ENCODE data around the gene SUMO4. TPM values are rescaled to one million over a fixed set of nuclear protein-coding genes. Genes with fewer than 3 reads are reported as not detected.

SUMO4 gene
- total and polyA plus RNA-seq, 2 donors, result 0.25 to 1.2 TPM

DNA sequence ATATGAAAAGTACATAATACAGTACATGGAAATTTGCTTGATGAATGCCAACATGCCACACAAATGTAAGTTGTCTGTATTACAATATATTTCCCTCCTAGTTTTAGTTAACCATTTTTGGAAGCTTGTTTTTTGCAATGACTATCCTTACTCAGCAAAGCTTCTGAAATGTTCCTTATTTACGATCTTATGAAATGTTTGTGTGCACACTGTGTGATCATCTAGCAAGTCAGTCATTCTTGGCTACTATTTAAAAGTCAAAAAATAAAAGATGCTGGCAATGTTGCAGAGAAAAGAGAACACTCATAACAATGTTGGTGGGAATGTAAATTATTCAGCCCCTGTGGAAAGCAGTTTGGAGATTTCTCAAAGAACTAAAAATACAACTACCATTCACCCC is 33.8 kb downstream of the SUMO4 start:
- WGBS, result 90% methylated on average over 1 of the region's 1 CpG
- no peaks in the 10 kb centered on the region for H3K27me3 ChIP-seq (ENCODE audit: control insufficient read depth in 2 of 2, insufficient read depth in 1 of 2, low read length in 1 of 2)
- no peak overlapping the region for H3K4me3 ChIP-seq (ENCODE audit: low read length in 2 of 2)
- H3K4me1 ChIP-seq (ENCODE audit: control insufficient read depth in 2 of 2, insufficient read depth in 2 of 2, low read length in 2 of 2), result peaks cover 0 to 10% of the 10 kb centered on the region in 2 donors
- no peak for DNase-seq (ENCODE audit: low read depth in 6 of 9, low spot score in 9 of 9)
- no peak overlapping the region for H3K27ac ChIP-seq (ENCODE audit: low read depth in 1 of 2, low read length in 1 of 2)
- no peaks in the 10 kb centered on the region for H3K9me3 ChIP-seq (ENCODE audit: control insufficient read depth in 2 of 2, insufficient read depth in 1 of 2, low read length in 1 of 2)
- no peaks in the 10 kb centered on the region for H3K36me3 ChIP-seq (ENCODE audit: control insufficient read depth in 2 of 2, insufficient read depth in 2 of 2, low read length in 1 of 2)

DNA sequence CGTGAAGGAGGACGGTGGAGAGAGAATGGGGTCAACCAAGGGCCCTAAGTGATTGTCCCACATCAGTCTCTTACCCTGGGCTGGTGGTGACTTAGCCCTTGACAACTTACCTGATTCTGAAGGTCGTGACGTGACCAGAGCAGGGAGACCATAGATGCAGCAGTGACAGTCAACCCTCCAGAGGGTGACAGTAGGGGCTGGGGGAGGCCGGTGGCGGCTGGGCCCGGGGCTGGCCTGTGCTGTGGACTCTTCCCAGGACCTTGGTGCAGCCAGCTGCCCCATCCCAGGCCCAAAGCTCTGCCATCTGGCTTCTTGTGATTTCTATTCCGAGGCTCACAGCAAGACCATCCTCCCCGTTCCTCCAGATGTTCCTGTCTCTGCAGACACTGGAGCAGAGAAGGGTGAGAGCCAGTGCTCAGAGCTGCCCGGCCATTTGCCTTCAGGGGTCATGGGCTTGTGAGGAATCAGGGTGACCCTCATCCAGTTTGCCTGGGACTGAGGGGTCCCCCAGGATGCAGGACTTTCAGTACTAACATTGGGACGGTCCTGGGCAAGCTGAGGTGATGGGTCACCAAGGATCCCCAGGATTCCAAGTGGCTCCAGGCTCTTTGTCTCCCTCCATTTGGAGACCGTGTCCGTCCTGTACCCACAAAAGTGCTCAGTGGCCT is 36.0 kb downstream of the SUMO4 start:
- Histone ChIP-seq H3K4me1 (ENCODE audit: control insufficient read depth in 2 of 2, insufficient read depth in 2 of 2, low read length in 2 of 2) (peaks cover 0 to 15% of the 10 kb centered on the region in 2 donors), H3K27ac (ENCODE audit: low read depth in 1 of 2, low read length in 1 of 2) (no peak overlapping the region), H3K27me3 (ENCODE audit: control insufficient read depth in 2 of 2, insufficient read depth in 1 of 2, low read length in 1 of 2) (no peaks in the 10 kb centered on the region), H3K9me3 (ENCODE audit: control insufficient read depth in 2 of 2, insufficient read depth in 1 of 2, low read length in 1 of 2) (peaks cover 0 to under 1% of the 10 kb centered on the region in 2 donors), H3K36me3 (ENCODE audit: control insufficient read depth in 2 of 2, insufficient read depth in 2 of 2, low read length in 1 of 2) (no peaks in the 10 kb centered on the region), H3K4me3 (ENCODE audit: low read length in 2 of 2) (no peak overlapping the region)
- 98% methylated on average over 13 of the region's 13 CpGs for WGBS
- DNase-seq (ENCODE audit: low read depth in 6 of 9, low spot score in 9 of 9), result no peak

DNA sequence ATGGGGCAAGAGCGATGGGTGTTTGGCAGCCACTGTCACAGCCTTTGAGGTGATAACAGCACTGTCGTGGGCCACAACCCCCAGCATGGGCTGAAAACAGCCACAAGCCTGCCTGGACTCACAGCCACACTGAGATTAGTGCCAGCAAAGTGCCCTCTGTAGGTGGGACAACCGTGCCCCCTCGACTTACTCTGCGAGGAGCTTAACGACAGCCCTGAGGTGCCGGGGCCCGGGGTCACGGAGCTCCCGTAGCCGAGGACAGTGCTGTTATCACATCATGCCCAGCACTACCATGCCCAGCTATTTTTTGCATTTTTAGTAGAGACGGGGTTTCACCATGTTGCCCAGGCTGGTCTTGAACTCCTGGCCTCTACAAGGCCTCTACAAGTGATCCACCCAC is 36.6 kb downstream of the SUMO4 start:
- Histone ChIP-seq H3K27me3 (ENCODE audit: control insufficient read depth in 2 of 2, insufficient read depth in 1 of 2, low read length in 1 of 2) (no peaks in the 10 kb centered on the region), H3K4me3 (ENCODE audit: low read length in 2 of 2) (no peak overlapping the region), H3K27ac (ENCODE audit: low read depth in 1 of 2, low read length in 1 of 2) (no peak overlapping the region), H3K4me1 (ENCODE audit: control insufficient read depth in 2 of 2, insufficient read depth in 2 of 2, low read length in 2 of 2) (peaks cover 0 to 16% of the 10 kb centered on the region in 2 donors), H3K36me3 (ENCODE audit: control insufficient read depth in 2 of 2, insufficient read depth in 2 of 2, low read length in 1 of 2) (no peaks in the 10 kb centered on the region), H3K9me3 (ENCODE audit: control insufficient read depth in 2 of 2, insufficient read depth in 1 of 2, low read length in 1 of 2) (peaks cover 0 to 2% of the 10 kb centered on the region in 2 donors)
- 97% methylated on average over 12 of the region's 12 CpGs for WGBS
- DNase-seq (ENCODE audit: low read depth in 6 of 9, low spot score in 9 of 9), result no peak

DNA sequence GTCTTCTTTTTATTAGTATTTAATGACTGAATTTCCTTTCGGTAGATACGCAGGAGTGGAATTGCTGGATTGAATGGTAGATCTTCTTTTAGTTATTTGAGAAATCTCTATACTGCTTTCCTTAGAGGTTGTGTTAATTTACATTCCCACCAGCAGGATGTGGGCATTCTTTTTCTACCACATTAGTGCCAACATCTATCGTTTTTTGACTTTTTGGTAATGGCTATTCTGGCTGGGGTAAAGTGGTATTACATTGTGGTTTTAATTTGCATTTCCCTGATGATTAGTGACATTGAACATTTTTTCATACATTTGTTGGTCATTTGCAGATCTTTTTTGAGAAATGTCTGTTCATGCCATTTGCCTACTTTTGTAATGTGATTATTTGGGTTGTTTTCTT is 37.1 kb downstream of the SUMO4 start:
- Histone ChIP-seq H3K4me1 (ENCODE audit: control insufficient read depth in 2 of 2, insufficient read depth in 2 of 2, low read length in 2 of 2) (peaks cover 0 to 11% of the 10 kb centered on the region in 2 donors), H3K27ac (ENCODE audit: low read depth in 1 of 2, low read length in 1 of 2) (no peak overlapping the region), H3K4me3 (ENCODE audit: low read length in 2 of 2) (no peak overlapping the region), H3K9me3 (ENCODE audit: control insufficient read depth in 2 of 2, insufficient read depth in 1 of 2, low read length in 1 of 2) (peaks cover 0 to 2% of the 10 kb centered on the region in 2 donors), H3K36me3 (ENCODE audit: control insufficient read depth in 2 of 2, insufficient read depth in 2 of 2, low read length in 1 of 2) (no peaks in the 10 kb centered on the region), H3K27me3 (ENCODE audit: control insufficient read depth in 2 of 2, insufficient read depth in 1 of 2, low read length in 1 of 2) (no peaks in the 10 kb centered on the region)
- DNase-seq (ENCODE audit: low read depth in 6 of 9, low spot score in 9 of 9), result no peak
- WGBS, result 74% methylated on average over 3 of the region's 3 CpGs

DNA sequence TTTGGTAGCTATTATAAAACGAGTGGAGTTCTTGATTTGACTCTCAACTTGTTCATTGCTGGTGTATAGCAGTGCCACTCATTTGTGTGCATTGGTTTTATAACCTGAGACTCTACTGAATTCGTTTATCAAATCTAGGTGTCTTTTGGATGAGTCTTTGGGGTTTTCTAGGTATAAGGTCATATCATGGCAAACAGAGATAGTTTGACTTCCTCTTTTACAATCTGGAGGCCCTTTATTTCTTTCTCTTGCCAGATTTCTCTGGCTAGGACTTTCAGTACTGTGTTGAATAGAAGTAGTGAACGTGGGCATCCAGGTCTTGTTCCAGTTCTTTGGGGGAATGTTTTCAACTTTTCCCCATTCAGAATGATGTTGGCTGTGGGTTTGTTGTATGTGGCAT is 38.8 kb downstream of the SUMO4 start:
- no peak overlapping the region for H3K27ac ChIP-seq (ENCODE audit: low read depth in 1 of 2, low read length in 1 of 2)
- no peak overlapping the region for H3K4me3 ChIP-seq (ENCODE audit: low read length in 2 of 2)
- peaks cover 0 to 8% of the 10 kb centered on the region in 2 donors for H3K4me1 ChIP-seq (ENCODE audit: control insufficient read depth in 2 of 2, insufficient read depth in 2 of 2, low read length in 2 of 2)
- peaks cover 0 to 2% of the 10 kb centered on the region in 2 donors for H3K9me3 ChIP-seq (ENCODE audit: control insufficient read depth in 2 of 2, insufficient read depth in 1 of 2, low read length in 1 of 2)
- no peak for DNase-seq (ENCODE audit: low read depth in 6 of 9, low spot score in 9 of 9)
- H3K36me3 ChIP-seq (ENCODE audit: control insufficient read depth in 2 of 2, insufficient read depth in 2 of 2, low read length in 1 of 2), result no peaks in the 10 kb centered on the region
- WGBS, result 63% methylated on average over 3 of the region's 3 CpGs
- no peaks in the 10 kb centered on the region for H3K27me3 ChIP-seq (ENCODE audit: control insufficient read depth in 2 of 2, insufficient read depth in 1 of 2, low read length in 1 of 2)

DNA sequence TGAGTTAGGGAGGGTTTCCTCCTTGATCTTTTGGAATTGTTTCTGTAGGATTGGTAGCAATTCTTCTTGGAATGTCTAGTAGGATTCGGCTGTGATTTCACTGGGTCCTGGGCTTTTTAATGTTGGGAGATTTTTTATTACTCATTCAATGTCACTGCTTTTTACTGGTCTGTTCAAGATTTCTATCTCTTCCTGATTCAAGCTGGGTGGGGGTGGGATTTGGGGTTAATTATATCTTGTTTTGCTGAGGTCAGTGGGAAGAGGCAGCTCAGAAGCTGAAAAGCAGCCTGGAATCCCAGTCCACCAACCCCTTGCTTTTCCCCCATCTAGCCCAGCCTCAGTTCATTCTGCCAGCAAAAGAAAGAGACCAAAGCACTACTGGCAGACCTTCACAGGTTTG is 39.6 kb downstream of the SUMO4 start:
- Histone ChIP-seq H3K36me3 (ENCODE audit: control insufficient read depth in 2 of 2, insufficient read depth in 2 of 2, low read length in 1 of 2) (no peaks in the 10 kb centered on the region), H3K9me3 (ENCODE audit: control insufficient read depth in 2 of 2, insufficient read depth in 1 of 2, low read length in 1 of 2) (peaks cover 0 to 2% of the 10 kb centered on the region in 2 donors), H3K4me1 (ENCODE audit: control insufficient read depth in 2 of 2, insufficient read depth in 2 of 2, low read length in 2 of 2) (peaks cover 0 to 8% of the 10 kb centered on the region in 2 donors), H3K27ac (ENCODE audit: low read depth in 1 of 2, low read length in 1 of 2) (no peak overlapping the region), H3K27me3 (ENCODE audit: control insufficient read depth in 2 of 2, insufficient read depth in 1 of 2, low read length in 1 of 2) (no peaks in the 10 kb centered on the region), H3K4me3 (ENCODE audit: low read length in 2 of 2) (no peak overlapping the region)
- 97% methylated on average over 1 of the region's 1 CpG for WGBS
- DNase-seq (ENCODE audit: low read depth in 6 of 9, low spot score in 9 of 9), result no peak

DNA sequence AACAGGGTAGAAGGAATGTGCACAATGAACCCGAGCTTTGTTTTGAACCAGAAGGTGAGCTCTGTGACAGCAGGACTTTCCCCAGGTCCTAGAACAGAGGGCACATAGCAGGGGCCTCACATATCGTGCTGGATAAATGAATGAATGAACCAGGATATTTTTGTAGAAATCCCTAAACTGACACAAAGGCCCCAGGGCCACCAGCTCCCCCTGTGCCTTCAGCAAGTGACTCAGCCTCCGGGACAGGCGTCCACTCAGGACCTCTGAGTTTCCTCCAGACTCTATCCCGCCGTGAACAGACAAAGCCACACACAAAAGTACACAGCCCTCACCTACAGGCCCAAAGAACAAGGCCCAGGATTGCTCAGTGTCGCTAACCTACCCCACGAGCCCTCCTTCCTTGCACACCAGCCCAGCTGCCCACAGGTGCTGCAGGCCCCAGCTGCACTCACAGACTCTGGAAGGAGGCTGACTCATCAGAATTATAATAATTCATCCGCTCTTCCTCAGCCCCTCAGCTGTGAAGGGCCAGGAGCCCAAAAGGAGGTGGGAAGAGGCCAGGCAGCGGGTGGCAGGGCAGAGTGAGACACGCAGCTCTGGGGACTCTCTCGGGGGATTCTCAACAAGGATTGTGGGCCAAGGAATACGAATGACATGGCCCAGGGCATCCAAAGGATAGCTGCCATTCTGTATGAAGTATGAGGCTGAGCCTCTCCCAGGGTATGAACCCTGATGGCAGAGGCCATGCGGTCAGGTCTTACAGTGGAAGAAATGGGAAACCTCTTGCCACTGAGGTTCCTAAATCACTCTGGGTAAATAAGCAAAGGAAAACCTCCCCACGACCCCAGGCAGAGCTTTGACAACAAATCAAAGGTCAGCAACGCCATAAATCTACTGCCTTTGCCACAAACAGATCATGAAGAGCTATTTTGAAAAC is 40.9 kb downstream of the SUMO4 start:
- Histone ChIP-seq H3K27ac (ENCODE audit: low read depth in 1 of 2, low read length in 1 of 2) (no peak overlapping the region), H3K36me3 (ENCODE audit: control insufficient read depth in 2 of 2, insufficient read depth in 2 of 2, low read length in 1 of 2) (no peaks in the 10 kb centered on the region), H3K4me1 (ENCODE audit: control insufficient read depth in 2 of 2, insufficient read depth in 2 of 2, low read length in 2 of 2) (peaks cover 0 to 8% of the 10 kb centered on the region in 2 donors), H3K27me3 (ENCODE audit: control insufficient read depth in 2 of 2, insufficient read depth in 1 of 2, low read length in 1 of 2) (no peaks in the 10 kb centered on the region), H3K9me3 (ENCODE audit: control insufficient read depth in 2 of 2, insufficient read depth in 1 of 2, low read length in 1 of 2) (peaks cover 0 to 2% of the 10 kb centered on the region in 2 donors), H3K4me3 (ENCODE audit: low read length in 2 of 2) (no peak overlapping the region)
- peak in 1 of 9 donors; percentile 38 for DNase-seq (ENCODE audit: low read depth in 6 of 9, low spot score in 9 of 9)
- 78% methylated on average over 16 of the region's 16 CpGs for WGBS

DNA sequence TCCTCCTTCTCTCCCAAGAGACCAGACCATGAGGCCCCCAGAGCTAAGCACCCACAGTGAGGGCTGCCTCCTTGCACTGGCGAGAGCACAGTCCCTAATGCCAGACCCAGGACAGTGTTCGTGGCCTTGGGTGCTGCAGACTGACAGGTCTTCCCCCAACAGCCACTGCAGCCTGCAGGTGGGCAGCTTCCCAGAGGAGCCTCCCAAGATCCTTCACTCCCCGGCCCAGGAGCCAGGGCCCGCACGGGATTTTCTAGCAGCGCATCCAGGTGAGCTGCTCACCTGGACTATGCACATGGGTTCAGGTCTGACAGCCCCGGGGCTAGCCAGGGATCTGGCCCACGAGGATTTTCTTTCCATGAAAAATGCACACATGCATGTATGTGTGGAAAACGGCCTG is 41.7 kb downstream of the SUMO4 start:
- no peaks in the 10 kb centered on the region for H3K36me3 ChIP-seq (ENCODE audit: control insufficient read depth in 2 of 2, insufficient read depth in 2 of 2, low read length in 1 of 2)
- 97% methylated on average over 9 of the region's 9 CpGs for WGBS
- H3K4me1 ChIP-seq (ENCODE audit: control insufficient read depth in 2 of 2, insufficient read depth in 2 of 2, low read length in 2 of 2), result peaks cover 0 to 8% of the 10 kb centered on the region in 2 donors
- no peak overlapping the region for H3K4me3 ChIP-seq (ENCODE audit: low read length in 2 of 2)
- DNase-seq (ENCODE audit: low read depth in 6 of 9, low spot score in 9 of 9), result no peak
- H3K27ac ChIP-seq (ENCODE audit: low read depth in 1 of 2, low read length in 1 of 2), result no peak overlapping the region
- H3K27me3 ChIP-seq (ENCODE audit: control insufficient read depth in 2 of 2, insufficient read depth in 1 of 2, low read length in 1 of 2), result no peaks in the 10 kb centered on the region
- H3K9me3 ChIP-seq (ENCODE audit: control insufficient read depth in 2 of 2, insufficient read depth in 1 of 2, low read length in 1 of 2), result peaks cover 0 to 2% of the 10 kb centered on the region in 2 donors
